ENCODE results near the gene ARL6IP5. TPM values are rescaled to one million over a fixed set of nuclear protein-coding genes. Genes with fewer than 3 reads are reported as not detected.

ARL6IP5 gene
- total RNA-seq, 2 experiments from 2014 or later: 58.0 to 65.2 TPM

DNA sequence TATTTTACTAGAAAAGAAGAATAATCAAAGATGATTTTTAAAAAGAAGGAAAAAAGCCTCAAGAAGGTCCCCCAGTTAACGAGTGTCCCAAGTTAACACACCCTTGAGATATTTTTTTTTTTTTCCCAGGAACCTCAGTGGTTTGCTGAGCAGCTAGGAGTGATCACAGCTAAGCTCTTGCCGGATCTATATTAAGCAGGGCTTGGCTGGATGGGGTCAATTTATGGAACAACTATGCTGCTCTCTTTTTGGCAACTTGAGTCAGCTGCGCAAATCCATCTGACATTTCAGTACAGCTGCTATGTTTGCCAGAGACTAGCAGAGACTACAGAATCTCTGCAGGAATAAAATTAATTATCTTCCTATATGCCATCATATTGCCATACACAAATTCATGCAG lies 37.7 kb downstream of the ARL6IP5 start, which contains the start of gene LMOD3:
TSS of gene LMOD3 (minus strand) at position 193 of the 400 bp plus-strand sequence. CDS start 209 bp downstream, outside the sequence.
- Mint-ChIP-seq H3K4me3 (no peak within 1 kb of the TSS), H3K36me3 (ENCODE audit: low read depth) (no peaks in the 10 kb centered on the region), H3K4me1 (ENCODE audit: low read depth) (peaks cover 7% of the 10 kb centered on the region), H3K27ac (no peak within 1 kb of the TSS), H3K9me3 (no peaks in the 10 kb centered on the region), H3K27me3 (no peaks in the 10 kb centered on the region)
- Histone ChIP-seq H3K9me3 (ENCODE audit: control insufficient read depth in 1 of 2, insufficient read depth in 1 of 2, low read length in 2 of 2) (no peaks in the 10 kb centered on the region), H3K27me3 (ENCODE audit: control insufficient read depth in 1 of 2, insufficient read depth in 2 of 2, low read length in 2 of 2) (no peaks in the 10 kb centered on the region), H3K4me1 (ENCODE audit: insufficient read depth, low read length) (no peaks in the 10 kb centered on the region), H3K36me3 (ENCODE audit: insufficient read depth, low read length) (no peaks in the 10 kb centered on the region), H3K27ac (ENCODE audit: low read depth in 1 of 2, low read length in 2 of 2) (no peak within 1 kb of the TSS), H3K4me3 (ENCODE audit: low read length) (no peak within 1 kb of the TSS)
- DNase-seq (no peak), ATAC-seq (ENCODE audit: poor library complexity) (no peak)
- intact Hi-C loops (cut with DNase I, micrococcal nuclease): no loop called here
- ChIA-PET CTCF (no interaction called here), POLR2A (no interaction called here)
- TF ChIP-seq, protein P1, sequence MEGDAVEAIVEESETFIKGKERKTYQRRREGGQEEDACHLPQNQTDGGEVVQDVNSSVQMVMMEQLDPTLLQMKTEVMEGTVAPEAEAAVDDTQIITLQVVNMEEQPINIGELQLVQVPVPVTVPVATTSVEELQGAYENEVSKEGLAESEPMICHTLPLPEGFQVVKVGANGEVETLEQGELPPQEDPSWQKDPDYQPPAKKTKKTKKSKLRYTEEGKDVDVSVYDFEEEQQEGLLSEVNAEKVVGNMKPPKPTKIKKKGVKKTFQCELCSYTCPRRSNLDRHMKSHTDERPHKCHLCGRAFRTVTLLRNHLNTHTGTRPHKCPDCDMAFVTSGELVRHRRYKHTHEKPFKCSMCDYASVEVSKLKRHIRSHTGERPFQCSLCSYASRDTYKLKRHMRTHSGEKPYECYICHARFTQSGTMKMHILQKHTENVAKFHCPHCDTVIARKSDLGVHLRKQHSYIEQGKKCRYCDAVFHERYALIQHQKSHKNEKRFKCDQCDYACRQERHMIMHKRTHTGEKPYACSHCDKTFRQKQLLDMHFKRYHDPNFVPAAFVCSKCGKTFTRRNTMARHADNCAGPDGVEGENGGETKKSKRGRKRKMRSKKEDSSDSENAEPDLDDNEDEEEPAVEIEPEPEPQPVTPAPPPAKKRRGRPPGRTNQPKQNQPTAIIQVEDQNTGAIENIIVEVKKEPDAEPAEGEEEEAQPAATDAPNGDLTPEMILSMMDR (IDR thresholded peaks at IDR 0.05): no peak

DNA sequence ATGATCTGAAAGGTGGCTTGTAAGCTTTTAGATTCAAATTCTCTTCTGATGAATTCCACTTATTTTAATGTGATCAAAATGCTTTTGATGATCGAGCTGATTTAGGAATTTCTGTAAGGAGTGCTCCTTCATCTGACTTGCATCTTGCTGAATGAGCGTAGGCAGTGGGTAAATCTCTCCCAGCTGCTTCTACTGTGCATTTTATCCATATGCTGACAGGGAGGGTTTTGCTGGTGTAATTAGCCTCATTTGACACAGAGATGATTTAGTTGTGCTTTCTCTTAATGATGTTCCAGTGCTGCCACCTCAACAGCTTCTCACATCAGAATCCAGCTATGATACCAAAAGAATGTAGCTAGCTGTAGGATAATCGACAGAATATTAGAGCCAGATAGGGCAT lies 41.5 kb downstream of the ARL6IP5 start:
- no peaks in the 10 kb centered on the region for H3K9me3 ChIP-seq (ENCODE audit: control insufficient read depth in 1 of 2, insufficient read depth in 1 of 2, low read length in 2 of 2)
- no peaks in the 10 kb centered on the region for H3K9me3 Mint-ChIP-seq
- ChIA-PET POLR2A (no interaction called here), CTCF (no interaction called here)
- DNase-seq (no peak), ATAC-seq (ENCODE audit: poor library complexity) (no peak)
- H3K4me1 ChIP-seq (ENCODE audit: insufficient read depth, low read length): no peaks in the 10 kb centered on the region
- no peaks in the 10 kb centered on the region for H3K36me3 Mint-ChIP-seq (ENCODE audit: low read depth)
- H3K4me3 ChIP-seq (ENCODE audit: low read length): no peak overlapping the region
- H3K27me3 ChIP-seq (ENCODE audit: control insufficient read depth in 1 of 2, insufficient read depth in 2 of 2, low read length in 2 of 2): no peaks in the 10 kb centered on the region
- H3K4me1 Mint-ChIP-seq (ENCODE audit: low read depth): peaks cover under 1% of the 10 kb centered on the region
- H3K27me3 Mint-ChIP-seq: no peaks in the 10 kb centered on the region
- no peak overlapping the region for H3K27ac Mint-ChIP-seq
- intact Hi-C loops (cut with DNase I, micrococcal nuclease): no loop called here
- H3K27ac ChIP-seq (ENCODE audit: low read depth in 1 of 2, low read length in 2 of 2): no peak overlapping the region
- TF ChIP-seq, protein P1 (IDR thresholded peaks at IDR 0.05): no peak
- H3K36me3 ChIP-seq (ENCODE audit: insufficient read depth, low read length): no peaks in the 10 kb centered on the region
- no peak overlapping the region for H3K4me3 Mint-ChIP-seq

DNA sequence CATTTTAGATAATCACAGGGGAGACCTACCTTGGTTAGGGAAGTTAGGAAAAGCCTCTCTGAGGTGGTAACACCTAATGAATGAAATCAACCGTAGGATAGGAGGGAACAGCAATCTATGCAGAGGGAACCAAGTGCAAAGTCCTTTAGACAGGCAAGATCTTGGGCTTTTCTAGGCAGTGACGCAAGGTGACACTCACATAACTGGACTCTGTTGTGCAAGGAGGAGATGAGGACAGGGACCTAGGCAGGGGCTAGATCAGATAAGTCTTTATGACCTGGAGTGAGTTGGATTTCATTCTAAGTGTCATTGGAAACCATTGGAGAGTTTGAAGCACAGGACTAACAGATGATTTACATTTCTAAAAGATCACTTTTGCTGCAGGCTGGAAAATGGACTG lies 42.3 kb downstream of the ARL6IP5 start:
- H3K27ac Mint-ChIP-seq: no peak overlapping the region
- H3K27me3 Mint-ChIP-seq: no peaks in the 10 kb centered on the region
- H3K9me3 Mint-ChIP-seq: no peaks in the 10 kb centered on the region
- DNase-seq (no peak), ATAC-seq (ENCODE audit: poor library complexity) (no peak)
- H3K4me1 ChIP-seq (ENCODE audit: insufficient read depth, low read length): no peaks in the 10 kb centered on the region
- no peak overlapping the region for H3K27ac ChIP-seq (ENCODE audit: low read depth in 1 of 2, low read length in 2 of 2)
- H3K4me1 Mint-ChIP-seq (ENCODE audit: low read depth): no peaks in the 10 kb centered on the region
- ChIA-PET POLR2A (no interaction called here), CTCF (no interaction called here)
- H3K36me3 ChIP-seq (ENCODE audit: insufficient read depth, low read length): no peaks in the 10 kb centered on the region
- TF ChIP-seq, protein P1 (IDR thresholded peaks at IDR 0.05): no peak
- intact Hi-C loops (cut with DNase I, micrococcal nuclease): no loop called here
- H3K27me3 ChIP-seq (ENCODE audit: control insufficient read depth in 1 of 2, insufficient read depth in 2 of 2, low read length in 2 of 2): no peaks in the 10 kb centered on the region
- H3K4me3 Mint-ChIP-seq: no peak overlapping the region
- H3K9me3 ChIP-seq (ENCODE audit: control insufficient read depth in 1 of 2, insufficient read depth in 1 of 2, low read length in 2 of 2): no peaks in the 10 kb centered on the region
- no peaks in the 10 kb centered on the region for H3K36me3 Mint-ChIP-seq (ENCODE audit: low read depth)
- no peak overlapping the region for H3K4me3 ChIP-seq (ENCODE audit: low read length)
